ENCODE results near the gene KLHL29. TPM values are rescaled to one million over a fixed set of nuclear protein-coding genes. Genes with fewer than 3 reads are reported as not detected.

KLHL29 gene
- polyA plus RNA-seq, 1 of the 3 experiments (the other 2 are of a cell fraction): 4.6 TPM

DNA sequence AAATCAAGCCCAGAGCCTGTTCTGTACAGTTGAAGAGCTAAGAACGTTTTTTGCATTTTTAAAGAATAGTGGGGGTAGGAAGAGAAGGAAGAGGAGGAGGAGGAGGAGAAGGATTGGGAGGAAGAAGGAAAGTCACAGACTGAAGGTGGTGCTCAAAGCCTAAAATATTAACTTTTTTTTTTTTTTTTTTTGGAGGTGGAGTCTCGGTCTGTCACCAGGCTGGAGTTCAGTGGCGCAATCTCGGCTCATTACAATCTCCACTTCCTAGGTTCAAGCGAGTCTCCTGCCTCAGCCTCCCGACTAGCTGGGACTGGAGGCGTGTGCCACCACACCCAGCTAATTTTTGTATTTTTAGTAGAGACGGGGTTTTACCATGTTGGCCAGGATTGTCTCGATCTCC, 18.3 kb upstream of the KLHL29 start:
- H3K4me1 ChIP-seq (ENCODE audit: control insufficient read depth in 1 of 2, insufficient read depth in 2 of 2, low read depth in 1 of 2, low read length in 1 of 2): peaks cover 3 to 11% of the 10 kb centered on the region in 2 experiments; a peak in 3 of 4 replicates

More for the DNA sequence above, 18.3 kb upstream of the KLHL29 start:
- Histone ChIP-seq H3K27ac (ENCODE audit: low read depth in 2 of 2, low read length in 1 of 2) (no peak overlapping the region), H4K20me1 (ENCODE audit: insufficient read depth) (no peaks in the 10 kb centered on the region), H3K36me3 (replicated peaks in 1 of 2; ENCODE audit: control insufficient read depth in 1 of 2, insufficient read depth in 2 of 2, low read length in 1 of 2) (no peaks in the 10 kb centered on the region), H3K79me2 (ENCODE audit: insufficient read depth) (no peaks in the 10 kb centered on the region), H3F3A (replicated peaks; ENCODE audit: insufficient read depth) (no peaks in the 10 kb centered on the region), H3K27me3 (ENCODE audit: insufficient read depth) (no peaks in the 10 kb centered on the region), H3K4me3 (ENCODE audit: low read depth in 2 of 2, low read length in 1 of 2) (no peak overlapping the region), H3K9ac (no peak overlapping the region), H3K9me2 (no peaks in the 10 kb centered on the region), H3K4me2 (no peak overlapping the region), H2AFZ (ENCODE audit: low read depth) (no peak overlapping the region), H3K9me3 (no peaks in the 10 kb centered on the region)
- DNase-seq: no peak
- TF ChIP-seq, protein P1, sequence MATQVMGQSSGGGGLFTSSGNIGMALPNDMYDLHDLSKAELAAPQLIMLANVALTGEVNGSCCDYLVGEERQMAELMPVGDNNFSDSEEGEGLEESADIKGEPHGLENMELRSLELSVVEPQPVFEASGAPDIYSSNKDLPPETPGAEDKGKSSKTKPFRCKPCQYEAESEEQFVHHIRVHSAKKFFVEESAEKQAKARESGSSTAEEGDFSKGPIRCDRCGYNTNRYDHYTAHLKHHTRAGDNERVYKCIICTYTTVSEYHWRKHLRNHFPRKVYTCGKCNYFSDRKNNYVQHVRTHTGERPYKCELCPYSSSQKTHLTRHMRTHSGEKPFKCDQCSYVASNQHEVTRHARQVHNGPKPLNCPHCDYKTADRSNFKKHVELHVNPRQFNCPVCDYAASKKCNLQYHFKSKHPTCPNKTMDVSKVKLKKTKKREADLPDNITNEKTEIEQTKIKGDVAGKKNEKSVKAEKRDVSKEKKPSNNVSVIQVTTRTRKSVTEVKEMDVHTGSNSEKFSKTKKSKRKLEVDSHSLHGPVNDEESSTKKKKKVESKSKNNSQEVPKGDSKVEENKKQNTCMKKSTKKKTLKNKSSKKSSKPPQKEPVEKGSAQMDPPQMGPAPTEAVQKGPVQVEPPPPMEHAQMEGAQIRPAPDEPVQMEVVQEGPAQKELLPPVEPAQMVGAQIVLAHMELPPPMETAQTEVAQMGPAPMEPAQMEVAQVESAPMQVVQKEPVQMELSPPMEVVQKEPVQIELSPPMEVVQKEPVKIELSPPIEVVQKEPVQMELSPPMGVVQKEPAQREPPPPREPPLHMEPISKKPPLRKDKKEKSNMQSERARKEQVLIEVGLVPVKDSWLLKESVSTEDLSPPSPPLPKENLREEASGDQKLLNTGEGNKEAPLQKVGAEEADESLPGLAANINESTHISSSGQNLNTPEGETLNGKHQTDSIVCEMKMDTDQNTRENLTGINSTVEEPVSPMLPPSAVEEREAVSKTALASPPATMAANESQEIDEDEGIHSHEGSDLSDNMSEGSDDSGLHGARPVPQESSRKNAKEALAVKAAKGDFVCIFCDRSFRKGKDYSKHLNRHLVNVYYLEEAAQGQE (IDR thresholded peaks at IDR 0.05; ENCODE audit: low read depth, low read length): no peak
- TF ChIP-seq MEF2A (IDR thresholded peaks at IDR 0.05; ENCODE audit: borderline replicate concordance, low read depth): no peak
- no peak for TF ChIP-seq CHD2 (IDR thresholded peaks at IDR 0.05; ENCODE audit: low read length, partially characterized antibody)
- no peak for TF ChIP-seq JUND (IDR thresholded peaks at IDR 0.05)
- TF ChIP-seq SIN3A (IDR thresholded peaks at IDR 0.05; ENCODE audit: borderline replicate concordance, low read depth, low read length): no peak
- TF ChIP-seq GABPA (IDR thresholded peaks at IDR 0.05; ENCODE audit: low read depth): no peak
- TF ChIP-seq, protein P2, sequence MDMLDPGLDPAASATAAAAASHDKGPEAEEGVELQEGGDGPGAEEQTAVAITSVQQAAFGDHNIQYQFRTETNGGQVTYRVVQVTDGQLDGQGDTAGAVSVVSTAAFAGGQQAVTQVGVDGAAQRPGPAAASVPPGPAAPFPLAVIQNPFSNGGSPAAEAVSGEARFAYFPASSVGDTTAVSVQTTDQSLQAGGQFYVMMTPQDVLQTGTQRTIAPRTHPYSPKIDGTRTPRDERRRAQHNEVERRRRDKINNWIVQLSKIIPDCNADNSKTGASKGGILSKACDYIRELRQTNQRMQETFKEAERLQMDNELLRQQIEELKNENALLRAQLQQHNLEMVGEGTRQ (IDR thresholded peaks at IDR 0.05; ENCODE audit: borderline replicate concordance, low read depth, low read length): no peak
- no peak for TF ChIP-seq FOXJ3 (CRISPR knock-in tag; IDR thresholded peaks at IDR 0.05)
- no peak for TF ChIP-seq TCF12 (IDR thresholded peaks at IDR 0.05)
- TF ChIP-seq ELF1 (IDR thresholded peaks at IDR 0.05): no peak
- TF ChIP-seq FOSL2 (IDR thresholded peaks at IDR 0.05; ENCODE audit: borderline replicate concordance, low read depth): no peak
- TF ChIP-seq POLR2AphosphoS5 (IDR thresholded peaks at IDR 0.05; ENCODE audit: low read depth, low read length): no peak
- no peak for TF ChIP-seq RAD21 (IDR thresholded peaks at IDR 0.05; ENCODE audit: low read length)
- TF ChIP-seq, protein P3, sequence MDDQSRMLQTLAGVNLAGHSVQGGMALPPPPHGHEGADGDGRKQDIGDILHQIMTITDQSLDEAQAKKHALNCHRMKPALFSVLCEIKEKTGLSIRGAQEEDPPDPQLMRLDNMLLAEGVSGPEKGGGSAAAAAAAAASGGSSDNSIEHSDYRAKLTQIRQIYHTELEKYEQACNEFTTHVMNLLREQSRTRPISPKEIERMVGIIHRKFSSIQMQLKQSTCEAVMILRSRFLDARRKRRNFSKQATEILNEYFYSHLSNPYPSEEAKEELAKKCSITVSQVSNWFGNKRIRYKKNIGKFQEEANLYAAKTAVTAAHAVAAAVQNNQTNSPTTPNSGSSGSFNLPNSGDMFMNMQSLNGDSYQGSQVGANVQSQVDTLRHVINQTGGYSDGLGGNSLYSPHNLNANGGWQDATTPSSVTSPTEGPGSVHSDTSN (IDR thresholded peaks at IDR 0.05): no peak
- TF ChIP-seq, protein P4, sequence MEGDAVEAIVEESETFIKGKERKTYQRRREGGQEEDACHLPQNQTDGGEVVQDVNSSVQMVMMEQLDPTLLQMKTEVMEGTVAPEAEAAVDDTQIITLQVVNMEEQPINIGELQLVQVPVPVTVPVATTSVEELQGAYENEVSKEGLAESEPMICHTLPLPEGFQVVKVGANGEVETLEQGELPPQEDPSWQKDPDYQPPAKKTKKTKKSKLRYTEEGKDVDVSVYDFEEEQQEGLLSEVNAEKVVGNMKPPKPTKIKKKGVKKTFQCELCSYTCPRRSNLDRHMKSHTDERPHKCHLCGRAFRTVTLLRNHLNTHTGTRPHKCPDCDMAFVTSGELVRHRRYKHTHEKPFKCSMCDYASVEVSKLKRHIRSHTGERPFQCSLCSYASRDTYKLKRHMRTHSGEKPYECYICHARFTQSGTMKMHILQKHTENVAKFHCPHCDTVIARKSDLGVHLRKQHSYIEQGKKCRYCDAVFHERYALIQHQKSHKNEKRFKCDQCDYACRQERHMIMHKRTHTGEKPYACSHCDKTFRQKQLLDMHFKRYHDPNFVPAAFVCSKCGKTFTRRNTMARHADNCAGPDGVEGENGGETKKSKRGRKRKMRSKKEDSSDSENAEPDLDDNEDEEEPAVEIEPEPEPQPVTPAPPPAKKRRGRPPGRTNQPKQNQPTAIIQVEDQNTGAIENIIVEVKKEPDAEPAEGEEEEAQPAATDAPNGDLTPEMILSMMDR (IDR thresholded peaks at IDR 0.05): no peak
- no peak for TF ChIP-seq TAF1 (IDR thresholded peaks at IDR 0.05; ENCODE audit: borderline replicate concordance, low read depth, low read length)
- TF ChIP-seq, protein P5, sequence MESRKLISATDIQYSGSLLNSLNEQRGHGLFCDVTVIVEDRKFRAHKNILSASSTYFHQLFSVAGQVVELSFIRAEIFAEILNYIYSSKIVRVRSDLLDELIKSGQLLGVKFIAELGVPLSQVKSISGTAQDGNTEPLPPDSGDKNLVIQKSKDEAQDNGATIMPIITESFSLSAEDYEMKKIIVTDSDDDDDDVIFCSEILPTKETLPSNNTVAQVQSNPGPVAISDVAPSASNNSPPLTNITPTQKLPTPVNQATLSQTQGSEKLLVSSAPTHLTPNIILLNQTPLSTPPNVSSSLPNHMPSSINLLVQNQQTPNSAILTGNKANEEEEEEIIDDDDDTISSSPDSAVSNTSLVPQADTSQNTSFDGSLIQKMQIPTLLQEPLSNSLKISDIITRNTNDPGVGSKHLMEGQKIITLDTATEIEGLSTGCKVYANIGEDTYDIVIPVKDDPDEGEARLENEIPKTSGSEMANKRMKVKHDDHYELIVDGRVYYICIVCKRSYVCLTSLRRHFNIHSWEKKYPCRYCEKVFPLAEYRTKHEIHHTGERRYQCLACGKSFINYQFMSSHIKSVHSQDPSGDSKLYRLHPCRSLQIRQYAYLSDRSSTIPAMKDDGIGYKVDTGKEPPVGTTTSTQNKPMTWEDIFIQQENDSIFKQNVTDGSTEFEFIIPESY (IDR thresholded peaks at IDR 0.05; ENCODE audit: borderline replicate concordance, low read depth): no peak
- CTCF ChIA-PET: interaction anchor here (0.9 kb wide), 1 partner anchor 17 kb away, joined by 3 read pairs; no protein-coding TSS in a partner anchor
- WGBS (ENCODE audit: low lambda C conversion rate): 64% methylated on average over 9 of the region's 9 CpGs
- POLR2A ChIA-PET: no interaction called here

Data from SK-N-SH (cell line).